C4-2B (cell line): ENCODE results near the gene SDK2.

Experiments used
- CTCF ChIP-seq: fragments of 450-650 bp; conservative IDR thresholded peaks from 2 replicates; pipeline ENCODE4 v1.5.1; 2017; ENCODE audit warnings: mild to moderate bottlenecking
- ZFX ChIP-seq: fragments of 450-650 bp; IDR thresholded peaks from 2 replicates; pipeline ENCODE4 v1.6.1; 2017

- TF ChIP-seq CTCF: no peak
- TF ChIP-seq ZFX: no peak
Measured at GRCh38 chr17:73584987-73585386, 59.3 kb downstream of the SDK2 start.
